CD4-positive, alpha-beta T cell treated with Interleukin-6 at 100 ng/mL for 8 hours (primary cell): ENCODE measurements around the gene CDK18.
A peak's percentile ranks its signal among the peaks of the same experiment; 100 is the strongest.
"Not testable (repeated sequence)": the region's sequence is repeated elsewhere in the genome, so short reads cannot be mapped to it uniquely, and the experiment has no call there.

ENCODE experiments used
- DNase-seq: peaks from one replicate; pipeline ENCODE4 v3.0.0-alpha.2; 2020; ENCODE audit warnings: mixed read lengths, low spot score

CDK18 gene

DNA sequence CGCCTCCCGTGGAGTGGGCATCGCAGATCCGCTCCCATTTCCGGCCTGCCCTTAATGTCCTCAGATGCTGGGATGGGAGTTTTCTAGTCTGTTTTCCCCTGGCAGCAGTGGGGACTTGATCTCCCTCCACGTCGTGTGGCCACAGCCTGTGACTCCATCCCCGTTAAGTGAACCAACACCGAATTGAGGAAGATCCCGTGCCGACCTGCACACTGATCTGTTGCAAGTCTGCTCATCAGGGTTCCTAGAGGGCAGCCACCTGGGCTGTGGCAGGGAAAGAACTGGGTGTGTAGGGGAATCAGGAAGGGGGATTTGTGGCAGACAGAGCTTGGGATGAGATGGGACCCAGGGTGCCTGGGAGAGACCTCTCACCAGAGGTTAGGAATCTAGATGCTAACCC, 23.3 kb upstream of the CDK18 start:
- no peak for DNase-seq

DNA sequence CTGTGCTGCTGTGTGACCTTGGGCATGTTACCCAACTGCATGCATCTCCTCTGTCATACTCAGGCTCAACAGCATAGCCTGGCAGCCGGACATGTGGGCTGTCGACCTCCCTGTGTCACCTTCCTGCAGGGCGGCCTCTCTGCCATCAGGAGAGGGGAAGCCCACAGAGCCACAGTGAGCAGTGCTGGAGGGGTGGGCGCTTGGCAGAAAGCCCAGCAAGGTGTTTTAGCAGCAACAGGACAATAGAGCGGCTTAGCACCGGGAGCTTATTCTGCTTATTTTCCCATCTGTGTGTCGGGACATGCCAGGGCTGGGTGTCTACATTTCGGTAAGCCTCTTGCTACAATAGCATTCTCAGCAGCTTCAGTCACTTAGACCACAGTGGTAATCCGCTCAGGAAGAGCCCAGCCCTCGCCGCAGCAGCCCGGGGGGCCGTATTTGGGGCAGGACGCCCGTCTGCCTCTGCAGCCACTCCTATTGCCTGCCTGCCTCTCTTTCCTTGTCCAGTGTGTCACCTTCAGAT, 22.8 kb upstream of the CDK18 start:
- no peak for DNase-seq

DNA sequence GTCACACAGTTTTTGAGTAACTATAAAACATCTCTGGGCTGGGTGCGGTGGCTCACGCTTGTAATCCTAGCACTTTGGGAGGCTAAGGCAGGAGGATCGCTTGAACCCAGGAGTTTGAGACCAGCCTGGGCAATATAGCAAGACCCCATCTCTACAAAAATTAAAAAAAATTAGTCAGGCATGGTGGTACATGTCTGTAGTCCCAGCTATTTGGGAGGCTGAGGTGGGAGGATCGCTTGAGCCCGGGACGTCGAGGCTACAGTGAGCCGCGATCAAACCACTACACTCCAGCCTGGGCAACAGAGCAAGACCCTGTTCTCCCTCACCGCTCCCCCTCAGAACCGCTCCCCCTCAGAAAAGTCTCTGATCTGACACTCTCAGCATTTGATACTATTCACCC, 21.9 kb upstream of the CDK18 start:
- not testable (repeated sequence) for DNase-seq

DNA sequence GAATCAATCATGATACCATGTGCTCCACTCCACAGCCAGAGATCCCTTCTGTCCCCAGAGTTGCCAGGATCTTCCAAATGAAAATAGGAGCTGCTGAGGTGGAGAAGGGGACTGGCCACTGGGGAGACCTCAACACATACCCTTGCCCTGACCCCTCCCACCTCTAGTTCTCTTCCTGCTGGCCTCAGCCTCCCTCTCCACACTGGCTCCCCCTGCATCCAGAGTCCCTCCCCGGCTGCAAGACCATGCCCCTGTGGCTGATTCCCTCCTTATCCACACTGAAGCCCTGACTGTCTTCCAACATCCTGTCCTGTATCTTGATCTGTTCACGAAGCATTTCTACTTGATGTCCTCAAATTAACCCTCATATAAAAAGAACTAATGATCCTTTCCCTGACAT, 21.1 kb upstream of the CDK18 start:
- DNase-seq, result no peak

DNA sequence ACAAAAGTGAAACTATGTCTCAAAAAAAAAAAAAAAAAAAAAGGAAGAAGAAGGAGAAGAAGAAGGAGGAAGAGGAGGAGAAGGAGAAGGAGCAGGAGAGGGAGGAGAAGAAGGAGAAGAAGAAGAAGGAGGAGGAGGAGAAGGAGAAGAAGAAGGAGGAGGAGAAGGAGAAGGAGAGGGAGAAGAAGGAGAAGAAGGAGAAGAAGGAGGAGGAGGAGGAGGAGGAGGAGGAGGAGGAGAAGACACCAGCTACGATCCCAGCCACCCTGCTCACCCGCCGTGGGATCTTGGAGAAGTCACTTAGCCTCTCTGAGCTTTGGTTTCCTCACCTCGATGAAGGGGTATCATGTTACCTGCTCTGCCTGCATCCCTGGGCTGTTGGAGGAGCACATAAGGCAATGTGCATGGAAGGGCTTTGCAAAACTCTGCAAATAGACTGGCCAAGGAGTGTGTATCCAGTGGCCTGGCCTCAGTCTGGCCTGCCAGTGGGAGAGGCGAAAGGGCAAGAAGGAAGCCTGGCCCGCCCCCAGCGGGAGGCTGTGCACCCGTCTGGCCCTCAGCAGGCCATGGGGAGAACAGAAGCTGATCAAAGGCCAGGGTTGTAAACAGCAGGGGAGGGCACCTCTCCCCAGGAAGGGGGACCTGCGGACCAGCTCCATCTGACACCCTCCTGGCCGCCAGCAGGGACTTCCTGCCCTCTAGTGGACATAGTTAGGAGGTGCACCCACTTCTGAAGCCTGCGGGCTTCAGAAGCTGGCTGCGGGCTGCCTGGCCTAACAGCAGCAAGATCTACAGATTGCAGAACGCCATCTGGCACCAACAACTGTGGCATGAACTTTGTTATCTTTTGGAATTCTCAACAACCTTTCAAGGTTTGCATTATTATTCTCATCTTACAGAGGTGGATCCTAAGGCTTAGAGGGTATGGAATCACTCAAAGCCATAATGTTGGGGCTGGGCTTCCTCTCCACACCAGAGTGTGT, 19.2 kb upstream of the CDK18 start:
- DNase-seq, result peak; percentile 70

DNA sequence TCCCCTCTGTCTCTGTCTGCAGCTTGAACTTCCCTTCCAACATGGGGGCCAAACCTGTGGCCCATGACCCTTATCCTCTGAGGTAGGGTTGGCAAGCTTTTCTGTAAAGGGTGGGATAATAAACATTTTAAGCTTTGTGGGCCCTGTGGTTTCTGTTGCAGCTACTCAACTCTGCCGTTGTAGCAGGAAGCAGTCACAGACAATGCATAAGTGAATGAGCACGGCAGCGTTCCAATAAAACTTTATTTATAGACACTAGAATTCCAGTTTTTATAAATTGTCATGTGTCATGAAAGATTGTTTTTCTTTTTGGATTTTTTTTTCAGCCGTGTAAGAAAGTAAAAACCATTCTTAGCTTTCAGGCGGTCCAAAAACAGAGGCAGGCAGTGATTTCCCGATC, 18.2 kb upstream of the CDK18 start:
- no peak for DNase-seq

DNA sequence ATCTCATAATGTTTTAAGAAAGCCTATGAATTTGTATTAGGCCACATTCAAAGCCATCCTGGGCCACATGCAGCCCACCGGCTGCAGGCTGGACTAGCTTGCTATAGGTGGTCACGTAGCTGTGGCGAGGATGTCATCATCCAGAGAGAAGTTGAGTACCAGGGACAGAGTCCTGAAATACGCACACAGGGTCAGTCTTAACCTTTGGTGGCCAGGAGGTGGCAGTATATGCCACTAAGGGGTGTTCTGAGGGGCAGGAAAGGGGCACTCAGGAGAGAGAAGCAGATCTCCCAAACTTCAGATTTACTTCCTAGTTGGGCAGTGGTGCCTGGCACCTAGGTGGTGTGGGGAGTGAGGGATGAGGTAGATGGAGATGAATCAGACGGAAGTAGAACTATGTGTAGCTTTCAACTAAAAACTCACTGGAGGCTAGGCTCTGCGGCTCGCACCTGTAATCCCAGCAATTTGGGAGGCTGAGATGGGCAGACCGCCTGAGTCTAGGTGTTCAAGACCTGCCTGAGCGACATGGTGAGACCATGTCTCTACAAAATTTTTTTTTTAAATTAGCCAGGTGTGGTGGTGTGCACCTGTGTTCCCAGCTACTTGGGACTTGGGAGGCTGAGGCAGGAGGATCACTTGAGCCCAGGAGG, 16.3 kb upstream of the CDK18 start:
- peak; percentile 43 for DNase-seq

DNA sequence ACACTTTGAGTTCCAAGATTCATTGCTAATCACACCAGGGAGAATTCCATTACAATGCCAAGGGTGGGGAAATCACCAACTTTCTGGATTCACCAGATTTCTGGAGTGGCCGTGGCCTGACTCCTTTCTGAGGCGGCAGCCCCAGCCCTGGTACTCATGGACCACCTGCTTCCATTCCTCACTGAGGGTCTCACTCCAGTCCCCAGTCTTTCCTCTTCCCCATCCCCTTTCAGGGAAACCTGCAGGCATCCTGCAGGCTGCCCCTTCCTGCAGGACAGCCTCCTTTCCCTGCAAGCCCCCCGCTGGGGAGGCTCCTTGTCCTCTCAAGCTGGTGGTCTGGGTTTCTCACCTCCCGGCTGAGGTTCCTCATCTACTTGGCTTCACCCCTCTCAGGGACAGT, 12.7 kb upstream of the CDK18 start:
- no peak for DNase-seq

DNA sequence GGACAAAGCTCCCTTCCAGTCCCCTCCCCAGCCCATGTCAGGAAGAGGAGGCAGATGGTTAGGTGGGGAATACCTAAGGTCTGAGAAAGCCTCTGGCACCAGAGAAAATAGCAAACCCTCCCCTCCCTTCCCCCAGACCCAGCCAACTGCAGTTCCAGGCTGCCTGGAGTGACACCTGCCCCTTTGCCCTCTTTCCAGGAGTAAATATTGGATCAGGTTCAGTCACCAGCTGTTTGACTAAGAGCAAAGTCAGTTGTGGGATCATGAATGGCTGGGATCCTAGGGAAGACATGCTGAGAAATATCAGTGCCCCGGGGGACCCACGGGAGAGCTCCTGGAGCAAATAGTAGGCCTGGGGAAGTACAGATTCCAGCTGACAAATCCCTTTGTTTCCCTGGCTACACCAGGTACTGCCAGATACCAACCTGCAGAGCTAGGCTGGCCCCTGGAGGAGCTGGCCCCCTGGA, 12.2 kb upstream of the CDK18 start:
- no peak for DNase-seq

DNA sequence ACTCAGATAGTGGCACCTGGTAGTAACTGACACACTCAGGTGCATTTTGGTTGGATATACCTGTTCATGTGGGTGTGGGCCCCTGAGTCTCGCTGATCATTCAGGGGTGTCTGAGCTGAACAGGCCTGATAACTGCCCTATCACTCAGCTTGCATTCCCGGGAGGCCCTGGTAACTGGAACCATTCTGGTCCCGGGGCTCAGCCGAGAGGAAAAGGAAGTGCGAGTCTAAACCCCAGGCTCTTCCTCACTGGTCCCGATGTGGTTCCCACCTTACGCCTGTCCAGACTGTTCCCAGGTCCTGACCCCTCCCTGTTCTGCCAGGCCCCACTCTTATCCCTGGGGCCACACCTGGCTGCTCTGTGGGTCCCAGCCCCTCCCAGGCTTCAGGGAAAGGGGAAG, 11.7 kb upstream of the CDK18 start:
- no peak for DNase-seq

DNA sequence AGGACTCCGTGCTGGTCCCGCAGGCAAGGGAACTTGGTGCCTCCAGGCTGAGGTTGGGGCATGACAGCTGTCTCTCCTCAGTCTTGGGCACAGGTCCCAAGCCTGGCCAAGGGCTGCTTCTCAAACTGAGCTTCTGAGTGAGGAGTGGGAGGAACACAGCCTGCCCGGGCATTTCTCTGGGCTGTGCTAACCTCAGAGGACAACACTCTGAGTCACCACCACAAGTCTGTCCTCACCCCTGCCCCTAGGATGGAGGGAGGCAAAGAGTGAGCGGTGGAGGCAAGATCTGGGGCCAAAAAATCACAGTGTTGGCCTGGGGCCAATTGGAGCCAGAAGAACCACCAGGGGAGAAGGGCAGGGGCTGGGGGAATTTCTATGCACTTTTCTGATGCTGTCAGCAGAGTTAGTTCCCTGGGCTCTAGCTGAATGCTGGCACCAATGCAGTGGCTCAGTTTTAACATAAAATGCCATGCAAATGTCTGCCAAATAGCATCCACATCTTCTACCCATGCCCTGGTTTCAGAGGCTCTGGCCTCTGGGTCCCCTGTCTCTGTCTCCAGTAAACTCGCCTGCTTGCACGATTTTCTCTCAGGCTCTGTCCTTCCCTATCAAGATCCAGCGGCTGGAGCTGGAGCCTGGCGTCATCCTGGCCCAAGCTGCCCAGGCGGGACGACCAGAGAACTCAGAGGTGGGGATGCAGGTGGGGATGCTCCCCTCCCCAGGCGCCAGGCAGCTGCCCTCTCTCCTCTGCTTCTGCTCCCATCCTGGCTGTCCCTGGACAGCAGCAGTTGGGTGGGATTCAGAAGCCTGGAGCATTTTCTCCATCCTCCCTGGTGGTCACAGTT, 11.0 kb upstream of the CDK18 start:
- DNase-seq, result no peak

DNA sequence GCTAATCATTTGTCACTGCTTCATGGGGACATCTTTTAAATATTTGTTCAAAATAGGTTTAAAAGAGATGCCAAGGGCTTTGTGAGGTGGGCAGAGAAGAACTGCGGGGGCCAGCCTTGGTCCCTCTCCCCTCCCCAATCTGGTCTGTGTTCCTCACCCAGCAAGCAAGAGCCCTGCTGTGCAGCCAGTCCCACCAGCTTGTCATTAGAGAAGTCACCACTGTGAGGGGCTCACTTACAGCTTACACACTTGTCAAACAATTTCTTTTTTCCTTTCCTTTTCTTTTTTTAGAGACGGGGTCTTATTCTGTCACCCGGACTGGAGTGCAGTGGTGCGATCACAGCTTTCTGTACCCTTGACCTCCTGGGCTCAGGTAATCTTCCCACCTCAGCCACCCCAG, 10.4 kb upstream of the CDK18 start:
- DNase-seq, result no peak

DNA sequence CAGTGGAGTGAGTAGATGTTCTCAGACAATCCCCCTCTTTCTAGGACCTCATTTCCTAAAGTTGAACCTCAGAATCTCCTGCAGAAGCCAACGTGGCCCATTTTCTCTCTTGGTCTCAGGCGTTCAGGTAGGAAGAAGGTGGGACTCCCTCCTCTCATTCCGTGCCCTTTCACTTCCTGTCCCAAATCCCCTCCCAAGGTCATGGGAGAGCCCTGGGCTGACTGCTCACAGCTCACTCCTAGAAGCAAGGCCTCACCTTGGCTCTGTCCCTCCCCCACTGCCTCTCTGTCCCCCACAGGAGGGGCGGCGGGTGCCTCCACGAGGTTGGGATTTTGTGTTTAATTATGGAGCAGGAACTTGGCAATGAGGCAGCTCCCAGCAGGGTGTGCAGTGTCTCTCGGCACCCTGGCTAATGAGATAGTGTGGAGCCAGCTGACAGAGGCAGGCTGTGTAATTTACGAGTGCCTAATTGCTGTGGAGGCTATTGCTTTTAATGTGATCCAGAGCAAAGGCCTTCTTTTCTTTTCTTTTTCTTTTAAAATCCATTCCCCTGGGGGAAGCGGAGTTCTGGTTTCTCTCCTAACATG, 9.1 kb upstream of the CDK18 start:
- no peak for DNase-seq

DNA sequence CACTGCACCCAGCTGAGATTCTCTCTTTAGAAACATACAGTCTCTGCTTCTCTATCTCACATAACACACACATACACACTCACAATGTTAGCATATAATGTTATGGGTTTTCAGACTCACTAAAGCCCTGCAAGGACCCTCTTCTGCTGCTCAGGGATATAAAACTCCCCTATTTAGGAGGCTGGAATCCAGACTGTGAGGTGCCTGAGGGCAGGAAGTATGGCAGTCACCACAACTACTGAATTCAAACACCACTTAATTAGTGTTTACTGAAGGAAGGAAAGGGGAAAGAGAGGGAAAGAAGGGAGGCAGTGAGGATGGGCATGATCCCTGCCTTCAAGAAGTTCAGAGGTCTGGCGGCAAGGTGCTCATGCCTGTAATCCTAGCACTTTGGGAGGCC, 7.8 kb upstream of the CDK18 start:
- no peak for DNase-seq

DNA sequence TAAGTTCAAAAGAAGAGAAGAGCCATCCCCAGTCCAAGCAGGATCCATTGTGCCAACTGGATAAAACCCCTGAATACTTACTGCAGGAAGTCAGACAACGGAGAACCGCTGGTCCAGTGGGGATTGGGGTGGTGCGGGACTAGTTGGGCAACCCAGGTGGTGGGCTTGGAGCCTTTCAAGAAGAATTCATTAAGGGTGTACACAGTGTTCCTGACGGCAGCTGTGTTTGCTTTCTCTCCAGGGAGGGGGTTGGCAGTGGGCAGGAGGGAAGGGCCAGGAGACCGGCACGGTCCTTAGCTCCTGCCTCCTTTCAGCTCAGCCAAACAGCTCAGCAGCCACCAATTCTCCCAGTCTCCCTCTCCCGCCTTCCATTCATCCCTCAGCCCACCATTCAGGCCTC, 7.1 kb upstream of the CDK18 start:
- no peak for DNase-seq

DNA sequence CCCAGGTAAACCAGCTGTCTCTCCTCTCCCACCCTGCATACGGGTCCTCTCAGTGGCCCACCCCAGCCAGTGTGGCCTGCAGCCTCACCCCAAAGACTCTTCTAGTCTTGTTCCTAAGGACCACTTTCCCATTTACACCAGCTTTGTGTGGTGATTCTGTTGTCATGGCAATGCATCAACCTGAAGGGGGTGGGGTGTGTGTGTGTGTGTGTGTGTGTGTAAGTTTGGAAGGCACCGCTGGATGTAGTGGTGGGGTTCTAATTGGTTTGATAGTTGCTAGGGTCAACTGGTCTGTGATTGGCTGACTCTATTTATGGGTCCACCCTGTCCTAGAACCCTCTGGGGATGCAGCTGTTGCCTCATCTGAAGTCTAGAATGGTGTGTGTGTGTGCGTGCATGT, 4.7 kb upstream of the CDK18 start:
- DNase-seq, result no peak

DNA sequence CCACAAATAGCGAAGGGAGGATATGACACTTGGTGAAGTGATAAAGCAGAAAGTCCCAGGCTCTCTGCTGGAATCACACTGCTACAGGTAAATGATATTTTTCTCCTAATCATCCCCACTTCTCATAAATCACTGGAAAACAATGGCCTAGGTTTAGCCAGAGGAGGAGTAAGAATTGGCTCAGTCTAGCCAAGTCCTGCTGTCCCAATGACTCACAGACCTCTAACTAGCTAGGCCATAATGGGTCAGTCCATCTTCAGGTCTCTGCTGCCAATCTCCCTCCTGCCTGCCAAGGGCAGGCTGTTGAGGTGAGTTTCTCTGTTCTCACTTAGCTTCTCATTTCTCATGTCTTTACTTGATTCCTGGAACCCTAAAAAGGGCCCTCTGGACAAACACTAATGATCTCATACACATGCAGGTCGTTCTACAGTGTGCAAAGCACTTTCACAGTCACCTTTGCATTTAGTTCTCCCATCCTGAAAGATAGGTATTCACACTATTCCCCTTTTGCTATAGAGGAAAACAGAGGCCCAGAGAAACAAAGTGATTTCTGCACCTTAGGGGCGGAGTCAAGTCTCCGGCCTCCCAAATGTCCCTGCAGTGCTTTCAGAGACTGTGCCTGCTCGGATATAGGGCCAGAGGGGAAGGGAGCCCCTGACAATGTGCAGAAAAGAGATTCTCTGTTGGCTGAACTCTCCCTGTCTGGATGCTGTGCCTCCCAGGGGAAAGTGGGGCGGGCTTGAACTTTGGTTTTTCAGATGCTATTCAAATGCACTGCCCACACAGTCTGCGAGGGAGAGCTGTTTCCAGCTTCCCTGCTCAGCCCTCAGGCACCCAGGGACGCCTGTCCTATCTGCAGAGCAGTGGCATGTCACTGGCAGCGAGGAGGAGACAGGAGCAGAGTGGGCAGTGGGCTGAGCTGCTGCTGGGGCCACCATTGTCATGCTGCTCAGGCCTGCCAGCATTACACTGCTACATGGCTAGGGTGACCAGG, 3.9 kb upstream of the CDK18 start:
- DNase-seq, result no peak

DNA sequence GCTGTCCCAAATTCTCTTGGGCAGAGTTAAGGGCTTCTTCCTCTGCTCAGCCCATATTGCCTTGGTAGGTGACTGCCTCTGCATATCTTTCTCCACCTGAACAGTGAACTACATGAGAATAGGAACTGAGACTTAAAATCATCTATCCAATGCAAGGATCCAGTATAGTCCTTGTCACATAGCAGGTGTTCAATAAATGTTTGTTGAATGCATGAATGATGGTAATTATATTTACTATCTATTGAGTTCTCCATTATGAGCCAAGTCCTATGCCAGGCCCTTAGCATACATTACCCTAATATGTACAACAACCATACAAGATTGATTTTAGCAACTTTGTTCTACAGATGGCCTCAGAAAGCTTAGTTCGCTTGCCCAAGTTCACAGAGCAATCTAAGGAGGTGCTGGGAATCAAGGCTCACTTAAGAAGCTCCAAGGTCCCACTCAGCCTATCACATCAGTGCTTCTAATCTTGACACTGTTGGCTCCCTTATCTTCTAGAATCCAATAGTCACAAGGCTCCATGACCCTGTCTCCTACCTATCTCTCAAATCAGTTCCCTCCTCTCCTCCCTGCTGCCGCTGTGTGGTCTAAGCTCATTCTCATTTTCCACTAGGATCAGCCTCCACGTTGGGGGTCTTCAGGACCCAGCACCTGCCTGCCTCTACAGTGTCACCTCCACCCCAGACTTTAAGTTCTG, 2.2 kb upstream of the CDK18 start:
- no peak for DNase-seq

DNA sequence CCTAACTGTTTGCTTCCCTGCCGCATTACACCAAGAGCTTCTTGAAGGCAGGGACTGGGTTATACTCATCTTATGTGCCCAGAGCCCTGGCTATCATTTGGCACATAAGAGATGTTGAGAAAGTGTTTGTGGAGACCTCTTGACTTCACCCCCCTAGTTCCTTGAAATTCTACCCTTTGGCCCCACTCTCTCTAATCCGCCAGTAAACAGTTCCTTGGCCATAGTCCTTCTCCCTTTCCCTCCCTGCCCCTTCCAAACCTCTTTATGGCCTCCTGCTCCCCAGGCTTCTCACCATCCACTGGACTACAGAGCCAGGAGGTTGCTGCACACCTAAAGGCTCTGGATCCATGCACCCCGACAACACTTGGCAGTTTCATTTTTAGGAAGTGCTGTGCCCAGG, 1.5 kb upstream of the CDK18 start:
- DNase-seq, result no peak
